Neuronal stem cell (in vitro differentiated cells): ENCODE measurements around the gene MYBPC2.

Source experiments
- DNase-seq: peaks from one replicate; pipeline ENCODE4 v3.0.0-alpha.2; 2013; ENCODE audit warnings: low spot score
- H2AFZ ChIP-seq: one replicate; pipeline ENCODE4 v1.6.1; 2013; ENCODE audit warnings: mild to moderate bottlenecking, low read length, inconsistent platforms
- H2AK5ac ChIP-seq: 2 replicates; pipeline ENCODE4 v1.6.1; 2013; ENCODE audit warnings: low read depth, mild to moderate bottlenecking, inconsistent platforms, low read length, moderate library complexity, mixed read lengths
- H2BK120ac ChIP-seq: 2 replicates; pipeline ENCODE4 v1.6.1; 2013; ENCODE audit warnings: low read depth, mild to moderate bottlenecking, inconsistent platforms, low read length, moderate library complexity, mixed read lengths
- H2BK12ac ChIP-seq: one replicate; pipeline ENCODE4 v1.6.1; 2013; ENCODE audit warnings: low read length, inconsistent platforms
- H2BK15ac ChIP-seq: 2 replicates; pipeline ENCODE4 v1.6.1; 2013; ENCODE audit warnings: mild to moderate bottlenecking, low read length, inconsistent platforms, mixed read lengths
- H2BK5ac ChIP-seq: one replicate; pipeline ENCODE4 v1.6.1; 2013; ENCODE audit warnings: inconsistent platforms, mild to moderate bottlenecking, low read length, moderate library complexity
- H3K14ac ChIP-seq: one replicate; pipeline ENCODE4 v1.6.1; 2013; ENCODE audit warnings: low read length, inconsistent platforms
- H3K18ac ChIP-seq: 2 replicates; pipeline ENCODE4 v1.6.1; 2013; ENCODE audit warnings: low read length, inconsistent platforms
- H3K23ac ChIP-seq: 2 replicates; pipeline ENCODE4 v1.6.1; 2013; ENCODE audit warnings: low read depth, mild to moderate bottlenecking, mixed read lengths, low read length, inconsistent platforms; ENCODE audit not compliant: poor library complexity
- H3K27ac ChIP-seq: replicated peaks from 3 replicates; pipeline ENCODE4 v1.5.1; 2013; ENCODE audit warnings: low read length, inconsistent platforms
- H3K27me3 ChIP-seq, 3 experiments: 2 replicates each; pipeline ENCODE4 v1.6.1; 2013; ENCODE audit warnings: low read length in 3 of 3, mild to moderate bottlenecking in 2 of 3, inconsistent platforms in 1 of 3, low read depth in 1 of 3, mixed read lengths in 1 of 3, moderate library complexity in 1 of 3; ENCODE audit not compliant: control insufficient read depth in 3 of 3, insufficient read depth in 3 of 3
- H3K36me3 ChIP-seq, 2 donors: replicated peaks in 1 of 2; 2 replicates each; pipeline ENCODE4 v1.6.1; 2013; ENCODE audit warnings: low read length in 2 of 2; ENCODE audit not compliant: control insufficient read depth in 2 of 2, insufficient read depth in 2 of 2
- H3K4ac ChIP-seq: 2 replicates; pipeline ENCODE4 v1.6.1; 2013; ENCODE audit warnings: inconsistent platforms, mild to moderate bottlenecking, low read length, moderate library complexity
- H3K4me1 ChIP-seq, 2 donors: 1 replicate in 1 of 2; 2 replicates in 1 of 2; pipeline ENCODE4 v1.6.1; 2013; ENCODE audit warnings: low read length in 2 of 2, low read depth in 1 of 2; ENCODE audit not compliant: control insufficient read depth in 2 of 2, insufficient read depth in 1 of 2
- H3K4me2 ChIP-seq: one replicate; pipeline ENCODE4 v1.6.1; 2013; ENCODE audit warnings: mild to moderate bottlenecking, low read length, inconsistent platforms; ENCODE audit not compliant: insufficient read depth, poor library complexity, severe bottlenecking
- H3K4me3 ChIP-seq, 2 donors: 2 replicates each; pipeline ENCODE4 v1.5.1; 2013; ENCODE audit warnings: low read length in 2 of 2, mild to moderate bottlenecking in 2 of 2, inconsistent platforms in 1 of 2, moderate library complexity in 1 of 2
- H3K79me1 ChIP-seq: one replicate; pipeline ENCODE4 v1.6.1; 2013; ENCODE audit warnings: low read depth, mild to moderate bottlenecking, inconsistent platforms, low read length, moderate library complexity
- H3K9ac ChIP-seq: one replicate; pipeline ENCODE4 v1.6.1; 2013; ENCODE audit warnings: mild to moderate bottlenecking, low read depth, low read length, inconsistent platforms; ENCODE audit not compliant: poor library complexity
- H3K9me3 ChIP-seq, 2 donors: replicated peaks in 1 of 2; 2 replicates each; pipeline versions ENCODE3 to v1.6.1; 2013; ENCODE audit warnings: low read length in 2 of 2, mild to moderate bottlenecking in 2 of 2, inconsistent platforms in 1 of 2, low read depth in 1 of 2, mixed read lengths in 1 of 2, moderate library complexity in 1 of 2; ENCODE audit not compliant: control insufficient read depth in 2 of 2, insufficient read depth in 1 of 2
- H4K8ac ChIP-seq: one replicate; pipeline ENCODE4 v1.6.1; 2013; ENCODE audit warnings: low read depth, mild to moderate bottlenecking, inconsistent platforms, low read length, moderate library complexity
- H4K91ac ChIP-seq: one replicate; pipeline ENCODE4 v1.6.1; 2013; ENCODE audit warnings: low read length, low read depth, mild to moderate bottlenecking, inconsistent platforms; ENCODE audit not compliant: poor library complexity
- WGBS, 2 donors: extraction: QIAGEN DNeasy Blood & Tissue Kit; methylation state at CpG; one replicate each; pipeline ENCODE4 v1.1.7; 2013; ENCODE audit warnings: missing lambda C conversion rate in 2 of 2, mixed read lengths in 1 of 2; ENCODE audit not compliant: insufficient read length in 2 of 2, insufficient replicate concordance in 1 of 2; ENCODE audit errors: extremely low coverage in 2 of 2; 5-methylcytosine and 5-hydroxymethylcytosine counted together

Gene MYBPC2

GRCh38 chr19:50417111-50418081 lies 15.3 kb upstream of the MYBPC2 start:
- no peak overlapping the region for H3K4me3 ChIP-seq
- peaks cover 0 to 20% (median 5%) of the 10 kb centered on the region in 3 experiments for H3K27me3 ChIP-seq
- H3K18ac ChIP-seq: no peak overlapping the region
- peaks cover 11 to 26% of the 10 kb centered on the region in 2 donors for H3K36me3 ChIP-seq
- H3K4ac ChIP-seq: no peak overlapping the region
- peaks cover 0 to 1% of the 10 kb centered on the region in 2 donors for H3K9me3 ChIP-seq
- H2AK5ac ChIP-seq: no peak overlapping the region
- H2BK120ac ChIP-seq: no peak overlapping the region
- no peak for DNase-seq
- no peak overlapping the region for H2AFZ ChIP-seq
- H2BK15ac ChIP-seq: no peak overlapping the region
- H3K27ac ChIP-seq: no peak overlapping the region
- no peak overlapping the region for H3K9ac ChIP-seq
- no peak overlapping the region for H3K14ac ChIP-seq
- peak overlapping the region; percentile 55 for H3K23ac ChIP-seq
- H3K4me2 ChIP-seq: no peak overlapping the region
- H3K79me1 ChIP-seq: no peaks in the 10 kb centered on the region
- H4K8ac ChIP-seq: peak overlapping the region; percentile 17
- no peak overlapping the region for H2BK12ac ChIP-seq
- peaks cover 5 to 6% of the 10 kb centered on the region in 2 donors for H3K4me1 ChIP-seq
- no CpG with 5 or more reads among the region's 42 CpGs for WGBS, 2 donors
- H2BK5ac ChIP-seq: no peak overlapping the region
- no peak overlapping the region for H4K91ac ChIP-seq

GRCh38 chr19:50418176-50419021 lies 14.3 kb upstream of the MYBPC2 start, which contains the start of gene SPIB:
Gene SPIB (plus strand): TSS chr19:50418938. CDS start chr19:50418963, 25 bp downstream.
- Histone ChIP-seq H2AFZ (peak within 1 kb of the TSS; percentile 56), H3K23ac (no peak within 1 kb of the TSS), H3K4ac (no peak within 1 kb of the TSS), H3K14ac (peak within 1 kb of the TSS; percentile 48), H3K4me1 (peaks cover 5 to 6% of the 10 kb centered on the region in 2 donors), H3K9ac (no peak within 1 kb of the TSS), H4K91ac (no peak within 1 kb of the TSS), H3K9me3 (no peaks in the 10 kb centered on the region), H2BK15ac (peak within 1 kb of the TSS; percentile 37), H2BK120ac (peak within 1 kb of the TSS; percentile 81), H3K4me2 (peak within 1 kb of the TSS; percentile 54), H3K27ac (no peak within 1 kb of the TSS), H3K79me1 (no peaks in the 10 kb centered on the region), H4K8ac (no peak within 1 kb of the TSS), H3K36me3 (peaks cover 5 to 16% of the 10 kb centered on the region in 2 donors), H2BK12ac (peak within 1 kb of the TSS; percentile 5), H3K27me3 (peaks cover 0 to 20% (median 5%) of the 10 kb centered on the region in 3 experiments), H2AK5ac (peak within 1 kb of the TSS; percentile 88), H2BK5ac (no peak within 1 kb of the TSS), H3K4me3 (no peak within 1 kb of the TSS), H3K18ac (peak within 1 kb of the TSS; percentile 78)
- no CpG with 5 or more reads among the region's 34 CpGs for WGBS, 2 donors
- no peak for DNase-seq

GRCh38 chr19:50419022-50419579 lies 13.6 kb upstream of the MYBPC2 start:
- Histone ChIP-seq H4K91ac (no peak overlapping the region), H3K9me3 (peaks cover 0 to 2% of the 10 kb centered on the region in 2 donors), H3K23ac (no peak overlapping the region), H3K4me2 (peak overlapping the region; percentile 54), H3K36me3 (peaks cover 2 to 9% of the 10 kb centered on the region in 2 donors), H2BK5ac (no peak overlapping the region), H2BK120ac (peak overlapping the region; percentile 81), H3K4ac (no peak overlapping the region), H2AFZ (peak overlapping the region; percentile 56), H3K4me3 (no peak overlapping the region), H3K4me1 (peaks cover 5 to 6% of the 10 kb centered on the region in 2 donors), H2AK5ac (no peak overlapping the region), H3K27me3 (peaks cover 0 to 20% (median 5%) of the 10 kb centered on the region in 3 experiments), H2BK15ac (no peak overlapping the region), H4K8ac (no peak overlapping the region), H3K14ac (peak overlapping the region; percentile 48), H3K18ac (peak overlapping the region; percentile 78), H2BK12ac (no peak overlapping the region), H3K27ac (no peak overlapping the region), H3K9ac (no peak overlapping the region), H3K79me1 (no peaks in the 10 kb centered on the region)
- no CpG with 5 or more reads among the region's 14 CpGs for WGBS, 2 donors
- no peak for DNase-seq
